GM19455 (cell line): ENCODE measurements around the gene IL21.
A peak's percentile ranks its signal among the peaks of the same experiment; 100 is the strongest.
"Not testable (repeated sequence)": the region's sequence is repeated elsewhere in the genome, so short reads cannot be mapped to it uniquely, and the experiment has no call there.

Experiments
- ATAC-seq: cut with Tn5 transposase; IDR thresholded peaks from one replicate; pipeline ENCODE4 v1.9.1; 2021; ENCODE audit not compliant: unreplicated experiment

IL21 gene

DNA sequence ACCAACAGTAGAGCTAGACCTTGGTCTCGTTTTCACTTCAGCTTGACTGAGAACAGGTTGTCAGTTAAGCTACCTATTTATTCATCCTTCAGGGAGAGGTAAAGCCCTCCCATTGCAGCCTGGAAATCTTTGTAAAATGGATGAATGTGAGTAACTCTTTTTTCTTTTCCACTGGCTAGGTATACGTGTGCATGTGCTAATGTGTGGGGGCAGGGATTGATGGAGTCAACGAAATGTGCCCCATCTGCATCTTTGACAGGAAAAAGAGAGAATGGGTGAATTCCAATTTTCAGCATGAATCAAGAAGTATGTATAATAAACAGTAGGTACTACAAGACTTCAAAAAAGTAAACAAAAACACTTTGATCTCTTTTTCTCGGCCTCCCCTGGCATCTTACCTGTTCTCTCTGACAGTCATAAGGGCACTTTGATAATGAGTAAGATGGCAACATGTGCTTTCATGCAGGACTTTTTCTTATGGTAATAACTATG is at the start of gene IL21:
Gene IL21, minus strand, starts transcription at position 51 of the 492 bp plus-strand sequence. CDS start 55 bp downstream, outside the sequence.
- ATAC-seq = no peak

DNA sequence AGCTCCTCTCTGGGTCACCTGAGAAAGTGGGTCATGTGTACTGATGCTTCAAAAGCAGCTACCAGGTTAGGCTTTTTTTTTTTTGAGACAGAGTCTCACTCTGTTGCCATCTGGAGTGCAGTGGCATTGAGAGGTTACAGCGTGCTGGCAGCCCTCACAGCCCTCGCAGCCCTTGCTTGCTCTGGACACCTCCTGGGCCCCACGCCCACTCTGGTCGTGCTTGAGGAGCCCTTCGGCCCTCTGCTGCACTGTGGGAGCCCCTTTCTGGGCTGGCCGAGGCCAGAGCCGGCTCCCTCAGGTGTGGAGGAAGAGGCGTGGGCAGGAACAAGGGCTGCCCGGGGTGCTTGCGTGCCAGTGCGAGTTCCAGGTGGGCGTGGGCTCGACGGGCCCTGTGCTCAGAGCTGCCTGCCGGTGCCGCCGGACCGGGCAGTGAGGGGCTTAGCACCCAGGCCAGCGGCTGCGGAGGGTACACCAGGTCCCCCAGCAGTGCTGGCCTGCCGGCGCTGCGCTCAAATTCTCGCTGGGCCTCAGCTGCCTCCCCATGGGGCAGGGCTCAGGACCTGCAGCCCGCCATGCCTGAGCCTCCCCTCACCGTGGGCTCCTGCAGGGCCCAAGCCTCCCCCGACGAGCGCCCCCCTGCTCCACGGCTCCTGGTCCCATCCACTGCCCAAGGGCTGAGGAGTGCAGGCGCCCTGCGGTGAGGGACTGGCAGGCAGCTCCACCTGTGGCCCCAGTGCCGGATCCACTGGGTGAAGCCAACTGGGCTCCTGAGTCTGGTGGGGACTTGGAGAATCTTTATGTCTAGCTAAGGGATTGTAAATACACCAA is 49.3 kb upstream of the IL21 start:
- no peak for ATAC-seq

DNA sequence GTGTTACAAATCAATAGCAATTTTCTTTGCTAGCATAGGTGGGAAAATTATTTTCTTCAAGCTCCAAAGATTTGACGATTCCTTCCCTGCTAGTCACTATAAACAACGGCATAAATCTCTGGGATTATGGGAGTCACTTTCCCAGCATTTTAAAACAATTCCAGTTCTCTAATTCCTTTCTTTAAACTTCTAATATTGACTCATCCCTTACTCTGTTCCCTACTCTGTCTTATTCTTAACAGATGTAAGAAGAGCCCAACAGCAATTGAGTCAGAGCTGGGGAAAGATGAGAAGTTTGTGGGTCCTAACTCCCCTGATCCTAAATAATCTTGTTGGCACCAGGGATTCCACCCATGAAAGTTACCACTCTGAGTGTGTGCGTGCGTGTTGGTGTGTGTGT is 47.4 kb upstream of the IL21 start:
- ATAC-seq = no peak

DNA sequence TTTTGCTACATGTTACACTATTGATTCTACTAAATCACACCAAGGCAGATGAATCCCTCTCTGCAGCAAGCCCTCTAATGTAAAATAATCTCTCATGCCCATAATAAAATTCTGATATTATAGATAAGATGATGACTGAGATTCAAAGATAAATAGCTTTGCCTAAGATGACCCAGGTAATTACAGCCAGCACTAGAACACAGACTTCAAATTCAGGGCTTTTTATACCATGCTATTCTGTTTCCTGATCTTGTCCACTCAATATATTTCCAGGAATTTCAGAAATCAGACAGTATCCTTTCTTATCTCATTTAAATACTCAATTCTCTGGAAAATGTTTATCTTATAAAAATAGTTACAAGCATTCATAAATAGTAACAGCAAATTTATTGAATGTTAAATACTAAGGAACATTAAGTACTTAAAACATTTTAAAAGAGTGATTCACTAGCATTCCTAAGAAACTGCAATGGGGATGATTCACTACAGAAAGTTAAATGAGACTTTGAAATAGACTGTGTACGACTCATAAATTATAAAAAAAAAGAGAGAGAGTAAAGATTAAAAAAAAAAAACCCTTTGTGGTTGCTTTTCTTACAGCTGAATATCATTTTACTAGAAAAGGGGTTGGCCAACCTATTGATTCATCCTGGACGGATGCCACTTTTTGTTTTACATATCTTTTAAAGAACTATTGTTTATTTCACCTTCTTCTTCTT is 45.8 kb upstream of the IL21 start:
- ATAC-seq = no peak

DNA sequence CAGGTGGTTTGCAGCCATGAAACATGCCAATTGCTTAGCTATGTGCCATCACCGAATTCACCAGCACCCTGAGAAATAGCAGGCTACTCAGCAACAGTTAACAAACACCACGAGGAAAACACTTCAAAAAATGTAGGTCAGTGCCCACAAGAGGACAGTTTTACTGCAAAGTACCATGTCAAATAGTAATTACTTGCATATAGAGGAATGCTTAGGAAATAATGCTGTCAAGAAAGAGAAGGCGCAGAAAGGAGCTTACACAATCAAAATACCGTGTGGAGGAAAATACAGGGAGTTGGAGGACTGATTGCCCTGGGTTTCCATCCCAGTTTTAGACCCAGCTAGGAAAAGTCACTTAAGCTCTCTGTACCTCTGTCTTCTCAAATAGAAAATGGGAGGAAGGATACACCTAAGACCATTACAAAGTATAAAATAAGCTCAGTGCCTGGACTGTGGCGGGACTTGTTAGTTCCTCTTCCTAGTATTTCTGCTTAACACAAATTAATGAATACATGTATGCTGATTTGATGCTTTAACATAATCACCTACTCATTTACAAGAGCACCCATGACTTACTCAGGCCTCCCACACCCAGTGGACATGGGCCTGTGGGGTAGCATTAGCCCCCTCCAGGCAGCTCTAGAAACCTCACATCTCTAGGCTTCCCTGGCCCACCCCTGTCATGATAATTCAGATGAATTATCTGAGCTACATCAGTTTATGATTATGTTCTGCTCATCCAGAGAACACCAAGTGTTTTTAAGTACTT is 44.5 kb upstream of the IL21 start:
- ATAC-seq = no peak

DNA sequence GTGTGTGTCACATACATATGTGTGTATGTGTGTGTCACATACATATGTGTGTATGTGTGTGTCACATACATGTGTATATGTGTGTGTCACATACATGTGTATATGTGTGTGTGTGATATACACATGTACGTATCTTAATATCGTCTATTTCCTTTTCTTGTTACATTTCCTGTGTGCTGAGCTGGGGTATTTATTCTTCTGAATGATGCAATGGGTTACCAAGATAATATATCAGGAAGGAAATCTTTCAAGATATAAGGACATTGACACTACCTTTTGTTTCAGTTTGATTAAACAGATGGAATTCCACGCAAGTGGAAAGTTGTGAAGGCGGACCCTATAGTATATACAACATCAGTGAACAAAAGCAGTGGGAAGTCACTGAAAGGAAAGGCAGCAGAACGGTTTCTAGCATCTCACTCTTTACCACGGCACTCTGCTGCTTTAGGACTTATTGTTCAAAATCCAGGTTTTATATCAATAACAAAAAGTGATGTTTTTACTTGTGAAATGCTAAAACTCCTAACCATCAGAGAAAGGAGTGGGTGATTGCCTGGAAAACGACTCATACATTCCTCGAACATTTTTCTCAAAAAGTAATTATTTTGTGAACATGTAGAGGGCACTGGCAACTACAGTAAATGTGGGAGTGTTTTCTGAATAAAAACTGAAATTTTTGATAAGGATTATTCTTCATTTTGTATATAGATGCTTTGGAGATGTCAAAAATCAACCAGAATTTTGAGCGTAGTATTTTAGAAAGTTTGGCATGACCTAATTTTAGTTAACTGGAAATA is 43.1 kb upstream of the IL21 start:
- no peak for ATAC-seq

DNA sequence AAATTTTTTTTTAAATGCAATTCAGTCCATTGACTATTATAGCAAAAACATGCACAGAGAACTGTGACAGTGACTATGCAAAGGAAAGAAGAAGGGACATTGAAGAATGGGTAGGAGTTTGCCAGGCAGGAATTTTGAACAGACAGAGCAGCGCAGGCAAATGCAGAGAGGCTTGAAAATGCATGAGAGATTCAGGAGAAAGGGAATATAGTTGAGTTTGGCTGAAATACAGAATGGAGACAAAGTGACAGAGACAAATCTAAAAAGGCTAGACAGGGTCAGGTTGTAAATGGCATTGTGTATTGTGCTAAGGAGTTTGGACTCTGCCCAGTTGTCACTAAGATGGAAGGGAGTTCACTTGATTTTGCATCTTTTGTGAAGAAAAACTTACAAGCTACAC is 42.4 kb upstream of the IL21 start:
- no peak for ATAC-seq

DNA sequence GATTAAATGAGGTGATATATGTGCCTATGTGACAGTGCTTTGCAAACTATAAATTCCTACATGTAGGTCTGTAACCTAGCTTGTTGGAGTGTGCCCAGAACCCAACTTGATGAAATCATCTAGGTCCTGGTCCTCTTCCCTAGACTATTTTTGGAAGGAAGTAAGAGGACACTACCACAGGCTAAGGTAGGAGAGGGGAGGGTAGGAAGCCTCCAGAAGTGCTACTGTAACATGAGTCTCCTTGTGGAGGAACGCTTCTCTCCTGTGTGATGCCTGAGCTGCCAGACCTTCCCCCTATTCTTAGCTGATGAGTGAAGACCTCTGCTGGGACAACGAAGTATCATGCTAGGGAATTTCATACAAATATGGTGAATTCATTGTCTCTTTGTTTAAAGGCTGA is 41.8 kb upstream of the IL21 start:
- no peak for ATAC-seq

DNA sequence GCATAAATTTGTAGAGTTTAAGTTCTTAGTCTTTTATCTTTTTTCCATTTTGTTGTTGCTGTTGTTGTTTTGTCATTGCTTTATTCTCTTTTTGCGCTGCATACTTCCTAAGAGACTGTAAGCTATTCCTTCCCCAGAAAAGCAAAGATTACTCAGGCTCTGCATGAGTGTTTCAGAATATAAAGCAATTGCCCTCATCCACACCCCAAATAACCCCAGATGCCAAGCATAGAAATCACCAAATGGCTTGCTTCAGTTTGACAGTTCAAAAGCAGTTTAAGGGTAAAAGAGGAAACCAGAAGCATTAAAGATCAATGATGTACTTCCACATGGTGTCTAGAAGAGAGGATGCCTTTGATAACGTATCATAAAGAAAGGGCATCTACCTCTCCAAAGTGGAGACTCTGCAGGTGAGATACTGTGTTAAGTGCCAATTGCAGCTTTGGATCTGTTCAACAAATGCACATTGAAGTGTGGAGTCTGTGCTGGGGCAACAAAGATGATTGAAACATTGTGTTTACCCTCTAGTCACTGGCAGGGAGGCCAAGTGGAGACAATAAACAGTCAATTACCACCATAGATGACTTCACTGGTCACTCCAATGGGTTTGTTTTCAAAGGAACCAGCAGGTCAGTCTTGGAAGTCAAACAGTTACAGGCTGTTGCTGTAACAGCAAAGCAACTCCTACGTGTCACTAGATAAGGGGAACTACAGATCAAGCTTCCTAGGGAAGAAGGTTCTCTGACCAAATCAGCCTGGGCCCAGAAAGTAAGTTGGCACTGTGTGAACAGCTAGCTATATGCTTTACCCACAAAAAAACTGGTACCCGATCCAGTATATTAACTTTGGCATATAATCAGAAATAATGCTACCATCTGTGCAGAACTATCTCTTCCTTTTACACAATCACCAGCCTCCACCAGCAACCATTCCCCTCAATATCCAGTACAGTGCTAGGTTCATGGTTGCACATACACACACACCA is 40.6 kb upstream of the IL21 start:
- ATAC-seq = no peak

DNA sequence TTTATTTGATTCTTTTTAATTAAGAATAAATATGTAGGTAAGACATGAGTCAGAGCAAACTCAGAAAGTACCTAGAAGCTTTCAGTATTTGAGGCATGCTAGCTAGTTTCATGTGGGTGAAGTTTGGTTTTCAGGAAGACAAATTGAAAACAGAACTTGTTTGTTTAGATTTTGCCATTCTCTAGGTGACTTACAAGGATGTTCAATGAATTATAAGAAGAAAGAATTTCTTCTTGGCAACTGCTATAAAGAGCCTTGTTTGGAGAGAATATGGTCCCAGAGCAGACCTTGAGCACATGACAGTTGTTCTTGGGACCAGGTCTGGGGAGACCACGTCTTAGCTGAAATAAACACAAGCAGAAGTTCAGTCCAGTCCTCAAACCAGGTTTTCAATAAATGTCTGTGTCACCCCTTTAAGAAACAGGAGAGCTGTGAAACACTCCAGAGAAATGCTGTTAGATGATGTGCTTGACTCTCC is 38.0 kb upstream of the IL21 start:
- peak; percentile 80 for ATAC-seq

DNA sequence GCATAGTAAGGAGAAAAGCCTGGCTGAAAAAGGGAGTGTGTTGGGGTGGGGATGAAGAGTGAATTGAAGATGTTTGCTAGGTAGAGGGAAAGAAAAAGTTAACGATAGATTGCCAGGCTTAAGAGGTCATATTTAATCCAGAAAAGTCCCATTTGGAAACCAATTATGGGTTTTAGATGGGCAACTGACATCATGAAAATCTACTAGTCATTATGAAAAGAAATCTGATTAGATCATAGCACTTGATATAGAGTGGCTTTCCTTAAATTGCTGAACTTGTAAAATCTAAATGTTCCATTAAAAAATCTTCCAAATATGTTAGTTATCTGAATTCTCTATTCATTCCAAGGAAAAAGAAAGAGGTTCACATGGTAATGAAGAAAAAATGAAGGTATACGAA is 37.5 kb upstream of the IL21 start:
- ATAC-seq = no peak

DNA sequence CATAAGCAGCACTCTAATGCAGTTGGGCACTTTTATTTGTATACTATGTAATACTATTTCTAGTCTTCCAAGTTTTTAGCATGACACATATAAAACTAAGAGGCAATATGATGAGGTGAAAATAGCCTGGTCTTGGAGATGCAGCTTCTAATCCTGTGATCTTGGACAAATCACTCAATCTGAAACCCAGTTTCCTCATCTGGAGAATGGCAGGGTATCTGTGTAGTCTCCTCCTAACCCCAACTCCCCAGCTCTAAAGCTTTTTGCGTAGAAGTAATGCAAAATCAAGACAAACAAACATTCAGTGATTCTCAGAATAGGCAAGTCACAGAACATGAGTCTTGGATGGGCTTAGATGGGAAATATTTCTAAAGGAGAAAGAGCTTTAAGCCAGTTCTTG is 36.7 kb upstream of the IL21 start:
- no peak for ATAC-seq

DNA sequence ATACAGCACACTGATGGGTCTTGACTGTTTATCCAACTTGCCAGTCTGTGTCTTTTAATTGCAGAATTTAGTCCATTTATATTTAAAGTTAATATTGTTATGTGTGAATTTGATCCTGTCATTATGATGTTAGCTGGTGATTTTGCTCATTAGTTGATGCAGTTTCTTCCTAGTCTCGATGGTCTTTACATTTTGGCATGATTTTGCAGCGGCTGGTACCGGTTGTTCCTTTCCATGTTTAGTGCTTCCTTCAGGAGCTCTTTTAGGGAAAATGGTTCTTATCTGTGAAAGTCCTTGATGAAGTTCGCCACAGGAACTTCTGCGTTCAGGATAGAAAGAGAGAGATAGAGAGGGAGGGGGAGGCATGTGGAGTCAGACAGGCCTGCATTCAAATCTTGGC is 35.7 kb upstream of the IL21 start:
- ATAC-seq = not testable (repeated sequence)

DNA sequence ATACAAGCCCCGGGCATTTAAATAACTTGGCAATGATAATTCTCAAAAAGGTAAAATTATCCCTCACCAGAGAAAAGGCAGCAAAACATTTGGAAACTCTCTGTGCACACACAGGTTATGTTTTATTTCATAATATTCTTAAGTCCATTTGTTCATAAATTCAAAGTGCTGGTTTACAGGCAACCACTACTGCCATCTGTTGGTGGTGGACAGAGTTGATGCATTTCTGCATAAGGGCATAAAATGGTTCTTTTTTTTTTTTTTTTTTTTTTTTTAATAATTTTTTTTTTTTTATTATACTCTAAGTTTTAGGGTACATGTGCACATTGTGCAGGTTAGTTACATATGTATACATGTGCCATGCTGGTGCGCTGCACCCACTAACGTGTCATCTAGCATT is 31.5 kb upstream of the IL21 start:
- ATAC-seq = no peak

DNA sequence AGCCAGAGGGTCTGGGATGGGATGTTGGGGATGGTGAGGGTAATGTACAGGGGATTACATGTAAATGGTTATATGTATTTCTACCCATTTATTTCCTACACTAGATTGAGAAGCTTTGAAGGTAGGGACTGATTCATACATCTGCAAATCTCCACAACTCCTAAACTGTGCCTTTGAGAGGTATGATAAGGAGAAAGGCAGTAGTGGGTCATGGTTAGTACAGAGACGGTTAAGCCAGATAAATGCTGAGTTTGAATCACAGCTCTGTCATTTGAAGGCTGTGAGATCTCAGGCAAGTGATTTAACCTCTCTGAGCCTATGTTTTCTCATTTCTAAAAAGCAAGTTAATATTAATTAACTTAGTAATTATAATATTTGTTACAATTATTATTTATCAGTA is 29.3 kb upstream of the IL21 start:
- ATAC-seq = no peak

DNA sequence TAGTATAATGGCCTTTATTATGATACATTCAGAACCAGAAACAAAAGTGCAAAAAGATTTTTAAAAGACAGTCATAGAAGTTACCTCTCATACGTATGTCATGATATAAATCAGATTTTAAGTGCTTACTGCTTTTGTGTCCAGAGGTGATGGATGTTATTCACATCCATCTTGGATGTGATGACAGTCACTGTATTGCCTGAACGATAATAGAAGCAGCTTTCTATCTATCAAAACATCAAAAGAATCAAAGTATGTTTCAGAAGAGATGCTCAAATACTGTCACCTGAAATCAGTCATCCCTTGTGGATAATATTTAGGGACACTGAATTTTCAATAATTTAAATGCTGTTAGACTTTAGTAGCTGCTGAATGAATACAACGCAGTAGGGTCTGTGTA is 26.8 kb upstream of the IL21 start:
- no peak for ATAC-seq

DNA sequence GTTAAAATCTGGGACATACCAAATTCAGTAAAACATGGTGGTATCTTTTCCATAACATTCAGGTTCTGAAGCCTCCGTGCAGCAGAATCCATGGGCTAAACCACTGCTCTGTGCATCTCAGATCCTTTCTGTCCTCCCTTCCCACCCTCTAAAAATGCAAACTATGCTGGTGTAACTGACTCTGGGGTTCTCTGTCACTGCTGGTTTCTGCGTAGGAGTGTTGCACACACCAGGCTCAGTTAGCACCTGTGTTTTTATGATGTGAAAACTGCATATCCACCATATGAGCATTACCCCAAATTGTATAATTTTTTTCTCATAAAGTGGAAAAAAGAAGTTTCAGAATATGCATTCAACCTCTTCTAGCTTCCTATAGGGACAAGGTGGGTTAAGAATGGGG is 22.4 kb upstream of the IL21 start:
- no peak for ATAC-seq

DNA sequence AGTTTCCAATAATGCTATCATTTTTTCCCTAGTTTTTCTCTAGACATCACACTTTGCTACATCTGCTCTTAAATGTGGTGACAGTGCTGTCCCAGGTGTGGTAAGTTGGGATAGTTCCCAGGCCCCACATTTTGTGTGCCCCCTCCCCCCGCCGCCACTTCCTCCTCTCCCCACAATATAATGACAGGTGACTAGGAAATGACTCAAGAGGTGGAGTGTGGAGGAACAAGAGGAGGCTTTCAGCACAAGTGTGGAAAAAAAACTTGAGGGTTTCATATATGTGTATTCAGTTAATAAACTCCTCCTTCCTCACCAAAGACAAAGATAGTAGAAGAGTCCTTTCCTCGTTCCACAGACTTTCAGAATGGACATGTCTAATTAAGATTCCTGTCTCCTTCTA is 18.3 kb upstream of the IL21 start:
- no peak for ATAC-seq

DNA sequence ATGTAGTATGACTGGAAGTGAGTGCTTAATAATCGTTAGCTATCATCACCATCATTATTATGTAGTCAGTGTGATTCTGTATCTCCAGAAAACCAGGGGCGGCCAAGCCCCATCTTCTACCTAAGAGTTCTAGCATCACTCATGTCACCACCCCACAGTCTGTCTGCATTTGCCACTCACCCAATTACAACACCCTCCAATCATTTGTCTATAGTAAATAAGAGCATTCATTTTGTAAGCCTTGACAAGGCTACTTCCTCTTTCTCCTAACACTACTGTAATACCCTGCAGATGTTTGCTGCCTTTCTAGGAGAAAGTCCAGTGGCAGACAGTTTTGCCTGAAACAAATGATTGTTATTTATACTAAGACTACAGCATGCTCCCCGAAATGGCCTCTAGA is 15.8 kb upstream of the IL21 start:
- peak; percentile 66 for ATAC-seq
